ENCODE measurements around the gene MFRP.

The MFRP gene

GRCh38 chr11:119298726-119299125 is 47.8 kb downstream of the MFRP start:
- in situ Hi-C loops (cut with MboI; ENCODE audit: low sequenced_read_pairs), result no loop called here

DNA sequence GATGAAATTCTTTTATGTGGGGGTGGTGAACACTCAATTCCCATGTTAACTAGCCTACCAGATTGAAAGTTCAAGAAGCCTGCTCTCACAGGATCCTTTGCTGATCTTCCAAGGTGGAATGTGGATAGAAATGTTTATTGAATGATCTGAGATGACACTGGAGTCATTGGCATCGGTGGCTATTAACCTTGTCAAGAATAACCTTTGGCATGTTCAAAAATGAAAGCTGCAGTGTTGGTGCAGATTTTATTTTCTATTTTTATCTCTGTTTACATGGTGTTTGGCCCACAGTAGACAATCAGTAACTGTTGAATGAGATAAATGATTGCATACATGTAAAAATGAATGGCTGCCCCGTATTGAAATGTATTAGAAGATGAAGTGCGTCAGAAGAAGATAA is 48.6 kb downstream of the MFRP start:
- in situ Hi-C loops (cut with MboI; ENCODE audit: low sequenced_read_pairs), result no loop called here

- in situ Hi-C loops (cut with MboI; ENCODE audit: low sequenced_read_pairs), result no loop called here
Measured at GRCh38 chr11:119295178-119295577, 51.3 kb downstream of the MFRP start.

- in situ Hi-C loops (cut with MboI; ENCODE audit: low sequenced_read_pairs), result no loop called here
Measured at GRCh38 chr11:119293461-119293860, 53.0 kb downstream of the MFRP start.

- in situ Hi-C loops (cut with MboI; ENCODE audit: low sequenced_read_pairs), result no loop called here
Measured at GRCh38 chr11:119290894-119291497, 55.5 kb downstream of the MFRP start.
